Measurements from ENCODE around the gene PRDM8.
"Not testable (repeated sequence)": the region's sequence is repeated elsewhere in the genome, so short reads cannot be mapped to it uniquely, and the experiment has no call there.

The PRDM8 gene

DNA sequence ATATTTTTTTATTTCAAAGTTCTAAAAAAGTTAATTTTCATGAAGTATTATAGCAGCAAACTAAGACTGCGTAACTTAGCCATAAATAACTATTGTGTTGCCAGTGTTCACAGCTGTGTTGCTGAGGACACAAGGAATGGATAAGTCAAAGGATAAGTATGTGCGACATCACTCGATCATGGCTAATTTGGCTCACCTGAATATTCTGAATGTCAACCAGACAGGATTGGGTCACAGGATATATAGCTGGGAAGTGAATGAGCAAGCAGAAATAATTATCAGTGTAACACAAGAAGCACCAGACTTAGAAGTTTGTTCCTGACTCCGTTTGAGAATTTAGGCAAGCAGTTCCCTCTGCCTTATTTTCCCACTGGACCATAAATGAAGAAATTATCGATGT lies 33.9 kb downstream of the PRDM8 start:
- no peak for DNase-seq

DNA sequence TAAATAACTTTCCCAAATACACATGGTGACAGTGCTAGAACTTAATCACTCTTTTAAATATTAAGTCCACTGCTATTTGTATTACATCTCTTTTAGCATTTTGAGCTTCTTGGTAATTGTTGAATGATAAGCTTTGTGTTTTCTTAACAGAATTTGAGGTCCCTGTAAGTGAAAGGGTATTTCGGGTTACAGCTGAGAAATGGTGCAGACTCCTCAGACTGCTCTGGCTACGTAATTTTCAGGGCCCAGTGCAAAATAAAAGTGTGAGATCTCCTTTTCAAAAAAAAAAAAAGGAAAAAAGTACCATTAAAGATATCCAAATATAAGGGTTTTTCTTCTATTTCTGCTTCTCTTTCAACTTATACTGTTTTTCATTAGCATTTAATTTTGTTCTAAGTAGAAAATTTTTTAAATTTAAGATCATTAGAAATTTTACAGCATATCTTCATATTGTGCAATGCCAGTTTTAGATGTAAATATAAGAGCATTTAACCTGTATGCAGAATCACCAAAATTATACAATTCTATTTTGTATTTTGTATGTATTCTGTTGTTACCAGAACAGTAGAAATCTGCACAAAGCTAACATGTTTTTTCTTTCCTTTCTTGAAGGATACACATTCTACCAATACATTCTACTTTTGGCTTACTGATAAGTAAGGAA lies 35.5 kb downstream of the PRDM8 start:
- no peak for DNase-seq

DNA sequence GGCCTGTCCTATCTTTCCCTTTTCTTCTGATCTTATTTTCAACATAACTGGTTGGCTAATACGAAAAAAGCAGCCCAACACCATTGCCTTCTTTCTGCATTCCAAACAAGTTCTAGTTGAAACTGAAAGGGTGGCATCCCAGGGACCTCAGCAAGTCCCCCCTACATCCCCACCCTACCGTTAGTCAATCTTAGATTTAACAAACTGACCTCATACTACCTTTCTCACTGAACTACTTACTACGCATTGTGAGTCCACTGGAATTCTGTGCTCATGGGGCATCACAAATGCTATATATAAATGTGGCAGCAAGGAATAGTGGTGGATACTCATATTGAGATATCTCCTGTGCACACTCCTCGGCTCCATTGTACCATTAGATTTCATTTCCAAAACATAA lies 36.1 kb downstream of the PRDM8 start:
- no peak for DNase-seq

DNA sequence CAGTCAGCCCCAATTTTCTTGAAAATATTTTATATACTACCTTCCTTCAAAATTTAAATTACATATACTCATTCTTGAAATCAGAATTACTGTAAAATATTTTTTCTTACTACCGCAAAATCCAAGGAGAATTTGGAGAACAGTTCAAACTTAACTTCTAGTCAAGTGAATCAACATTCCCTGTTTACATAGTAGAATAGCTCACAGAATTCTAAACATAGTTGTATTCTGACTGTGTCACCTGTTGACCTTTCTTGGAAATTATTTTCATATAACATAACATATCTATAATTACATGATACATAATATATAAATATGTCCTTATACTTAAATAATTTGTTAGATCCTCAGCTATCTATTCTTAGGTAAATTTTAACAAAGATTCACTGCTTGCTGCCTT lies 38.1 kb downstream of the PRDM8 start:
- DNase-seq, result no peak

DNA sequence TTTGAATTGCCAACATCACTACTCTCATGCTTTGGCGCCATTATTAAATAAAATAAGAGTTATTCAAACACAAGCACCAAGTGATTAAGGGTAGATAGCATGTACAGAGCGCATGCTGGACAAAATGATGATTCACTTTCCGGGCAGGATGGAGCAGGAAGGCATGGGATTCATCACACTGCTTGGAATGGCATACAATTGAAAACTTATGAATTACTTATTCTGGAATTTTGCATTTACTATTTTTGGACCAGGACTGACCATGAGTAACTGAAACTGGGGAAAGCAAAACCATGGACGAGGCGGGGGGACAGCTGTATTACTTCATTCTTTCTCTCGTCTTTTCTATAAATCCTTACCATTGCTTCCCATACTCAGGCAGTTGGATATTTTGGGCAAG lies 40.7 kb downstream of the PRDM8 start:
- no peak for DNase-seq

DNA sequence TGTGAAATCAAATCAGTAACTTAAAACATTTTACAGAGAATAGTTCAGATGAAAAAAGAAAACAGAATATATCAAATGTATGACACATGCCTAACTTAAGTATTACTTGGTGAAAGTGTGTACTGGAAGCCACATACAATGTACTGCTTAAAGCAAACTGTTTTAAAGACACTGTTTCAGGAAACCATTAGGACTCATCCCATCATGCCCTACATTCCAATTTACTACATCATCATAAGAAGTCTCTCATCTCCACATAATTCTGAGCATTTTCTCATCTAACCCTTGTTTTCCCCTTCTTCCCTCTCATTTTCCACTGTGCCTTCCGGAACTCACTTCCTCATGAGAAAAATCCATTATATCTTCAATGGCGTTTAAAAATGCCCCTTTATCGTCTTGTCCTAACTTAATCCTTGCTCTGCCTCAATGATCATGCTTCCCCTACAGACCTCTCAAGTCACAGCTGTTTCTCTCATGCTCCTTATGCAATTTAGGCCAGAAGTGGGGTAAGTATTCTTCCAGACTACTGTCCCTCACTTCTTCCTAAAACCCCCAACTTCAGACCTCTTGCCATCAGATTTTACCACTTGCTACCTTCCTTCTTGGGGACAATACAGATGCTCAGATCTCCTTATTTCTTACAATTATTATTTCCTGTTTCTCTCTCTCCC lies 42.3 kb downstream of the PRDM8 start:
- no peak for DNase-seq

DNA sequence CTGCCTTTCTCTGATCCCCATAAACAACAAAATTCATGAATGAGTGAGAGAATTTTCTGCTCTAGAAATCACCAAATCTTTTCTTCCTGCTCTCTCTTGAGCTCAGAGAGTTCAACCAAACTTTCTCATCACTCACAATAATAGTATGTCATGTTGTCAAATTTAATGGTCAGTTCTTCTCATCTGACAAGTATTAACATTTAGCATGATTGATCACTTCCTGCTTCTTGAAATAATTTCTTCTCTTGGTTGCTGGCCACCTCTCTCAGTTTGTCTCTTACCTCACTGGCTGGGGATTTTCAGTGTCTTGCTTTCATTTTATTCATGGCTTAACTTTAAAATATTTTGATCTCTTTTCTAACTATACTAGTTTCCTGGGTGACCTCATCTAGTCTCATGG lies 43.7 kb downstream of the PRDM8 start:
- DNase-seq, result no peak

DNA sequence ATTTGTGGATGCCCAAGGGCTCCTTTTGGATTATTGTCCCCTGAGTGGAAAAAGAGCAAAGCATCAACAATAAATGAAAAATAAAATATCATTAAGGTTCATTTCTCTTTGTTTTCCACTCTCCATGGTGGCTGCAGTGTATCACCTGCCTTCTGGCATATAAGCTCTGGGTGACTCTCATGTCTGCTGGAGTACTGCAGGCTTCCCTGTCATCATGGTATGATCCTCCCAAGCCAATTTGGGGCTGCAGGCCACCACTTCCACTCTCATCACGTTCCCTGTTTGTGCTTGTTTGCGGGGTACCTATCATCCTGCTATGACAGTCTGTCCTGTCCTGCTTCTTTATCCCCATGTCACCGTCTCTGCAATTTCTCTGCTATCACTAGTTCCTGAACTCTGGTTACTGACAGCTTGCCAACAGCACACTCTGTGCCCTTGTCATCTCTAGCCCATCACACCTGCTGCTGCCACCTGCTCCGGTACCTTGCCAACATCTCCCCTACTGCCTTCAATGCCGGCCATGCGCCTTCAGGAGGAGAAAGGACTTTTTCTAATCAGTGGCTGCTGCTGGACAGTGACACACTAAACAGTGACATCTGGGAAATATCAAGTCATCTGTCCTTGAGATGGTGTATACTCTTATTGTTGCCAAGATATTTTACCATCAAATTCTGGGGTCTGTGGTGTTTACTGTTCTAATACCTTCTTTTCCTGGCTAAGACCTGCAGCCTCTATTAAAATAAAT lies 46.1 kb downstream of the PRDM8 start:
- DNase-seq, result no peak

DNA sequence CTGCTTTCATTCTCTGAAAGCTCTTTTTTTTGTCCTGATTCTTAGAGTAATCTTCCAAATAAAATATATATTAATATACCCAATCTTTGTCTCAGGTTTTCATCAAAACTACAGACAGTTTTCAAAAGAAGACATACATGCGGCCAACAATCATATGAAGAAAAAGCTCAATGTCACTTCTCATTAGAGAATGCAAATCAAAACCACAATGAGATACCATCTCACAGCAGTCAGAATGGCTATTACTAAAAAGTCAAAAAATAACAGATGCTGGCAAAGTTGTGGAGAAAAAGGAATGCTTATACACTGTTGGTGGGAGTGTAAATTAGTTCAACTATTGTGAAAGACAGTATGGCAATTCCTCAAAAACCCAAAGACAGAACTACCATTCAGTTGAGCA lies 50.2 kb downstream of the PRDM8 start:
- DNase-seq, result not testable (repeated sequence)

DNA sequence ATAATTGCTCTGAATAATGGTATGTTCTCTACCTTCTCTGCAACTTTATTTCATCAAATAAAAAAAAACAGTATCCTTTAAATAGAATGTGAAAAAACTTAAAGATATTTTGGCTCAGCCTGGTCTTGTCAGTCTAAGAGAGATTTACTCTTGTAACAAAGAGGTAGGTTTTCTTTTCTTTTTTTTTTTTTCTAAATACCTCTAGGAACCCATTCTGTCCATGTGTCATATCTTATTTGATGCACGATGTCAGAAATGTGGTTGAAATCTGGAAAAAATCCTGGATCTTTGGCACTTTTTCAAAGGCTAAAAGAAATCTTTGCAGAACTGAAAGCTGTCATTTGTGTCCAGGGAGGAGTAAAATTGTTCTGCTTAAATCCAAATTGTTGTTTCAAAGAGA lies 51.8 kb downstream of the PRDM8 start:
- DNase-seq, result no peak

DNA sequence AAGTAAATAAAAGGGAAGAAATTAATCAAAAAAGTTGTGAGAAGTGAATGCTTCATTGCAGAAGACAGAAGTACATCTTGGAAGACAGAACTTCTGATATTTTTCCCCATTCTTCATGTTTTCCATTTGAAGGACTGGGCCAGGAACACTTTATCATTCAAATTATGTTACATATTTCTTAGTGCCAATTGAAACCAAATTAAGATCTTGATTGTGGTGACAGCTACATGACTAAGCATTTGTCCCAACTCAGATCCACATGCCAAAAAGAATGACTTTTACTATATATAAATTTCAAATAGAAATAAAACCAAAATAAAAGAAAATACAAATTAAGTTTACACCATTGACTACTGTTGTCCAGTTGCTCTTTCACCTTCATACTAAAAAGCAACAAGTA lies 55.1 kb downstream of the PRDM8 start:
- no peak for DNase-seq

DNA sequence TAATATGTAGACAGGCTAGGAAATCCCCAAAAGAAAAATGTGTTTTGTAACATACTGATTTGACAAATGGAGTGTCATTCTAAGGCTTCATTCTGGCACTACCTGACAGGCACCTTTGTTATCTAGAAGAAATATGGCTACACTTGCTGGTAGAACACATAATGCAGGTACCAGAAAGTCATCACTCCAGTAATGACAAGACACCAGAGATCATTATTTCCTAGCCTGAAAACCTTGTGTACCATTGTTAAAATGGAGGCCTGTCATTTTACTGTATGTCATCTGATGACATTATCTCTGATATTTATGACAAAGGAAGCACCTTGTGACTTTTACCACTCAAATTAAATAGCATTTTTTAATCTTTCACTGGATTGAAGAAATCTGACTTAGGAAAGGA lies 55.6 kb downstream of the PRDM8 start:
- no peak for DNase-seq

DNA sequence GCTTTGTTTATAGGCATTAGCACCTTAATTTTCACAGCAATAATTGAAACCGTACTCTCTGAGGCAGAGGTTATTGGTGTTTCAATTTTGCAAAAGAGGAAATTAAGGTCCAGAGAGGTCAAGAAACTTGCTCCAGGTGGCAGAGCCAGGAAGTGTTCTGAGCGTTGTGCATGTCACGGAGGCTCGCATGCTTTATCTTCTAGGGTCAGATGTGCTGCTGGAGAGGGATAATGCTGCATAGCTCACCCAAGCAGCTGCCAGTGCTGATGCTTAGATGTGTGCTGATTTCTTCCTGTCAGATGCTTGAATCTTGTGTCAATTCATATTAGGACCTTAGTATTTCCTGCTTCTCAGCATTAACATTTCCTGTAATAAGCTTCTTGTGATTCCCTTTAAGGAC lies 56.2 kb downstream of the PRDM8 start:
- DNase-seq, result no peak
